Keratinocyte (primary cell): ENCODE data around the gene GTPBP6.

Experiments used
- CTCF ChIP-seq, 3 experiments: IDR thresholded peaks in 1 of 3; conservative IDR thresholded peaks in 1 of 3; optimal IDR thresholded peaks in 1 of 3; 2 replicates in 2 of 3; 3 replicates in 1 of 3; pipeline versions ENCODE3 to v1.5.1; 2011; ENCODE audit warnings: low read length in 3 of 3, mild to moderate bottlenecking in 3 of 3, moderate library complexity in 2 of 3, control low read depth in 1 of 3, inconsistent platforms in 1 of 3; ENCODE audit not compliant: insufficient read depth in 2 of 3; ENCODE audit errors: extremely low read depth in 1 of 3
- EZH2 ChIP-seq: IDR thresholded peaks from one replicate; pipeline ENCODE4 v1.6.1; 2012; ENCODE audit warnings: inconsistent platforms, mild to moderate bottlenecking, low read length, moderate library complexity

- TF ChIP-seq CTCF (optimal IDR thresholded peaks at IDR 0.05 in 1 of 3, IDR thresholded peaks at IDR 0.05 in 1 of 3, conservative IDR thresholded peaks at IDR 0.05 in 1 of 3; ENCODE audit: extremely low read depth in 1 of 3, insufficient read depth in 2 of 3, low read length in 3 of 3) = no peak
- no peak for TF ChIP-seq EZH2
These were observed 19.8 kb upstream of the GTPBP6 start for GRCh38 chrX:338281-338835.
